GM21447 (cell line): ENCODE measurements around the gene GRAPL.
"Not testable (repeated sequence)": the region's sequence is repeated elsewhere in the genome, so short reads cannot be mapped to it uniquely, and the experiment has no call there.

Experiments
- ATAC-seq: cut with Tn5 transposase; IDR thresholded peaks from one replicate; pipeline ENCODE4 v1.9.1; 2021; ENCODE audit not compliant: unreplicated experiment

Gene GRAPL

DNA sequence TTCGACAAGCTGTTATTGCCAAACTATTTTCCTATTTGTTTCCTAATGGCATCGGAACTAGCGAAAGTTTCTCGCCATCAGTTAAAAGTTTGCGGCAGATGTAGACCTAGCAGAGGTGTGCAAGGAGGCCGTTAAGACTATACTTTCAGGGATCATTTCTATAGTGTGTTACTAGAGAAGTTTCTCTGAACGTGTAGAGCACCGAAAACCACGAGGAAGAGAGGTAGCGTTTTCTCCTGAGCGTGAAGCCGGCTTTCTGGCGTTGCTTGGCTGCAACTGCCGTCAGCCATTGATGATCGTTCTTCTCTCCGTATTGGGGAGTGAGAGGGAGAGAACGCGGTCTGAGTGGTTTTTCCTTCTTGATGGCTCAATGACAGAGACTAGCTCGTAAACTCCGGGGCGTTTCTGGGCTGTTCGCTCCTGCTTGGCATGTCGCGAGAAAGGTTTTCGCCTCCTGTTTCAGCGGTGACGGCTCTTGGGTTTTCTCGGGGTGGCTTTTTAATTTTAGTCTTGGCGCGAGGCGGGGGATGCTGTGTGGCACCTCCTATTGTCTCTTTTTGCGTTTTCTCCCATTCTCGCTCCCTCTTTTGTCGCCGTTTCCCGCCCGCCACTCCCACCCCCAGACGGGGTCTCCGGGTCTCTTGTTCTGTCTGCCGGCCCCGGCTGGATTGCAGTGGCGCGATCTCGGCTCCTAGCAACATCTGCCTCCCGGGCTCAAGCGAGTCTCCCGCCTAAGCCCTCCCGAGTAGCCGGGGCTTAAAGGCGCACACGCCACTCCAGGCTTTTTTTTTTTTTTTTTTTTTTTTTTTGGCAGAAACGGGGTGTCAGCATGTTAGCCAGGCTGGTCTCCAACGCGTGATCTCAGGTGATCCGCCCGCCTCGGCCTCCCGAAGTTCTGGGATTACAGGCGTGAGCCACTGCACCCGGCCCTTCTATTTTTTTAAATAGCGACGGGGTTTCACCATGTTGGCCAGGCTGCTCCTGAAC lies 60.8 kb downstream of the GRAPL start:
- peak; percentile 7 for ATAC-seq

- peak; percentile 78 for ATAC-seq
Observed at GRCh38 chr17:19188870-19189708, 61.7 kb downstream of the GRAPL start.

GRCh38 chr17:19189781-19190405 lies 62.5 kb downstream of the GRAPL start:
- not testable (repeated sequence) for ATAC-seq

DNA sequence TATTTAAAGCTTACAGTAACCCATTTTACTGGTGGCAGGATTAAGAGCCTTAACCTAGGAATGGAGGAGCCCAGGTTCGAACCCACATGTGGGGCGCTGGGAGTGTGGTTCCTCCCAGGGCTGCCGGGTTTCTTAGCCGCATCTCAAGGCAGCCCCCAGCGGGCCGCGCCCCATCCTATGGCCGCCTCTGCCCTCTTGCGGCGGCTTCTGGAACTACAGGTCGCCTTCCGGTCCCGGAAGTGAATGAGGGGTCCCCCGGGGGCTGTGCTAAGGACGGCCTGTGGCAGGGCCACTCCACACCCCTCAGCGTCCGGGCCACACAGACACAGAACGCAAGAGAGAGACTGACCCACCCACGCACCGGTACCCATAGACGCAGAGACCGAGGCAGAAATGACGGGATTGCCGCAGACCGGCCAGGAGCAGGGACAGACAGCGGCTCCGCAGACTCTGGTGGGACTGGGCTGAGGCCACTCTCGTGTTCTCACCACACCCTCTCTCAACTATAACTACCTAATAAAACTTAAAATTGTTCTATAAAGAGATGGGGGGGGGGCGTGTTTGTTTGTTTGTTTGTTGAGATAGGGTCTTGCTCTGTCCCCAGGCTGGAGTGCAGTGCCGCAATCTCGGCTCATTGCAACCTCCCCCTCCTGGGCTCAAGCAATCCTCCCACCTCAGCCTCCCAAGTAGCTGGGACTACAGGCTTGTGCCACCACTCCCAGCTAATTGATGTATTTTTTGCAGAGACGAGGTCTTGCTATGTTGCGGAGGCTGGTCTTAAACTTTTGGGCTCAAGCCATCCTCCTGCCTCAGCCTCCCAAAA lies 69.2 kb downstream of the GRAPL start:
- peak; percentile 84 for ATAC-seq

DNA sequence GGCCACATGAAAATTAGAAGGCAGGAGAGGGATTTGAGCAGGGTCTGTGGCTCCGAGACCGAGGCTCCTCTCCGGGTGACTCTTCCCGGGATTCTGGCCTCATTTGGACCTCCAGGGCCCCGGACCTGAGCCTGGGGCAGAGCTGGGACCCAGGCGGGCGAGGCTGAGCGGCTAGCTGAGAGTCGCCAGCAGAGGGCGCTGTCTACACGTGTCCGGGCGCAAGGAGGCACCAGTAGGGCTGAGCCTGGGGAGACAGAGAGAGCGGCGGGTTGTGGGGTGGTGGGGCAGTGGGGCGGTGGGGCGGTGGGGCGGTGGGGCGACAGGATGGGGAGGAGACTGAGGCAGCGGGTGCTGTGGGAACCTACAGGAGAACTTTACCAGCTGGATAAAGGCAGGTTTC lies 75.1 kb downstream of the GRAPL start:
- peak; percentile 75 for ATAC-seq

DNA sequence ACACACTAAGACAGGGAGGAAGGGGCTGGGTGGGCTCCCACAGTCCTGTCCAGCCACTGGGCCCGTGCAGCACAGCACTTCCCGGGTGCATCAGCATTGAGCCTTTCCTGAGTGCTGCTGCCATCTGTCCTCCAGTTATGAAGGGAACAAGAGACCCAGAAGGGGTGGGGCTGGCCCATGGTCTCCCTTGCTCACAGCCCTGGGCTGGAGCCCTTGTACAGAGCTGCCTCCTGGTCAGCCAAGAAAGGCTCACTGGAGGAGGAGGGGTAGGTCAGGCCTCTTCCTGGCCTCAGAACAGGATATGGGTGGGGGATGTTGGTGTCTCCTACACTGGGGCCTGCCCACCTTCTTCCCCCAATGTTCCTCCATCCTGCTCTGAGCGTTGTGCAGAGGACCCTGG lies 76.0 kb downstream of the GRAPL start:
- ATAC-seq = not testable (repeated sequence)
